Mesodermal cell (in vitro differentiated cells): ENCODE data around the gene WIPI1.
A peak's percentile ranks its signal among the peaks of the same experiment; 100 is the strongest.
"Not testable (repeated sequence)": the region's sequence is repeated elsewhere in the genome, so short reads cannot be mapped to it uniquely, and the experiment has no call there.

Experiments
- H3K27ac ChIP-seq: 2 replicates; pipeline ENCODE4 v1.7.0; 2013; ENCODE audit warnings: mild to moderate bottlenecking, low read depth, low read length, moderate library complexity; ENCODE audit not compliant: severe bottlenecking
- H3K36me3 ChIP-seq: 2 replicates; pipeline ENCODE4 v1.7.1; 2013; ENCODE audit warnings: mild to moderate bottlenecking, low read length, moderate library complexity; ENCODE audit not compliant: control insufficient read depth, insufficient read depth
- H3K4me1 ChIP-seq: one replicate; pipeline ENCODE4 v1.7.1; 2013; ENCODE audit warnings: mild to moderate bottlenecking, low read length; ENCODE audit not compliant: insufficient read depth, control insufficient read depth, poor library complexity, severe bottlenecking
- H3K4me3 ChIP-seq: 2 replicates; pipeline ENCODE4 v1.7.0; 2013; ENCODE audit warnings: low read length, control low read depth, mild to moderate bottlenecking; ENCODE audit not compliant: insufficient read depth, poor library complexity, severe bottlenecking; ENCODE audit errors: extremely low read depth
- H3K9me3 ChIP-seq: 2 replicates; pipeline ENCODE4 v1.7.1; 2013; ENCODE audit warnings: mild to moderate bottlenecking, low read length, moderate library complexity; ENCODE audit not compliant: control insufficient read depth
- WGBS, 2 experiments: methylation state at CpG; one replicate each; pipeline ENCODE4 v1.1.5; 2013; ENCODE audit warnings: missing lambda C conversion rate in 2 of 2; ENCODE audit not compliant: insufficient coverage in 2 of 2; 5-methylcytosine and 5-hydroxymethylcytosine counted together

The WIPI1 gene

DNA sequence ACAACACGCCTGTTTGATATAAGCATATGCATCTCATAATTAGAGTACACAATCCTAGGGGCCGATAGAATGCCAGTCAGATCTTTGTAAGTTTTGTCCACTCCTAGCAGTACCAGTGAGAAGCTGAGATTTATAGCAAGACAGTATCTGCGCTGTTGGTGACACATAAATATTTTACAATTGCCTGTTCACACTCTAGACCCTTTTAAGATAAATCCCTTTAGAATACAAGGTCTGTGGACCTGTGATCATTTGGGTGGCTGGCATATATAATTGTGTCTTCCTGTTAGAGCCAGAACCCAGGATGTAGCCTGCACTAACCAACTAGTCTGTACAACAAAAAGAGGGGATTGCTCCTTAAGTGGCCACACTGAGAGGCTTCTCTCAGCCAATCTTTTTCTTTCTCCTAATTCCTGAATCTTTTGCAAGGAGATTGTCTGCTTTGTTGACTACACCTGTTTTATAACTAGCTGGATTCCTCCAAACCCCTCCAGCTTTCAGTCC is 74.7 kb downstream of the WIPI1 start:
- Histone ChIP-seq H3K27ac (no peak overlapping the region), H3K4me1 (peaks cover 26% of the 10 kb centered on the region), H3K4me3 (no peak overlapping the region), H3K9me3 (no peaks in the 10 kb centered on the region), H3K36me3 (no peaks in the 10 kb centered on the region)
- WGBS, 2 experiments = 83 to 88% methylated on average over 1 to 2 of the region's 3 CpGs

DNA sequence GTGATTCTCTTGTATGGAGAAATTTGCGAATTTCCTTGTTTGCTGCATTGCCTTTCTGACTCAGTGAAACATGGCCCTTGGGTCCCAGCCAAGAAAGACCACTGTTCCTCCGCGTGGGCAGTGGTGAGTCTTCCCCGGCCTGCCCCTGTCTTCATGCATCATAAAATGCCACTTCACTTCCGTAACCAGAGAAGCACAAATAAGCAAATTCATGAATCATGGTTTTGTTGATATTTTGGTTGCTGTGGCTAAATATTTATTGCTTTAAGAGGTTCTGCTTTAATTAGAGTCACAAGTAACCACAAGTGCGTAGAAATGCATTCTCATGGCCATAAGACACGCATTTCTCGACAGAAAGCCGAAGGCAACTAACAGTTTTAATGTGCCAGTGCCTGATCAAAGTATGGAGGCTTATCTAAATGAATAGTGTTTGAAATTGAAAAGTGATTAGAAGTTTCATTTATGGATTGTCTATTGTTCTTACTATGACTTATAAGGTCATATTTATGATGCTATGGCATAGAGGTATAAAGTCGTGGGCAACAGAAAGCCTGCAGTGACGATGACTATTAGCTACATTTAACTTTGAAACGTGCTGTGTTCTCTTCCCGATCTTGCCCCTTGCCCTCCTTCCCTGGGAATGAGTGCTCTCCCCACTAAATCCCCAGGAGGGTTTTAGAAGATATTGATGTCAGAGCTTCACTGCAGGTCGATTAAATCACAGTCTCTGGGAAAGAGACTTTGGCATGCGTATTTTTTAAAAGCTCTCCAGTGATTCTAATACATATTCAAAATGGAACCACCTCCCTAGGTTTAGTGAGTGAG is 76.0 kb downstream of the WIPI1 start:
- H3K9me3 ChIP-seq = no peaks in the 10 kb centered on the region
- H3K4me1 ChIP-seq = peaks cover 30% of the 10 kb centered on the region
- no peaks in the 10 kb centered on the region for H3K36me3 ChIP-seq
- no peak overlapping the region for H3K27ac ChIP-seq
- WGBS, 2 experiments = 87 to 93% methylated on average over 8 to 9 of the region's 15 CpGs
- no peak overlapping the region for H3K4me3 ChIP-seq

DNA sequence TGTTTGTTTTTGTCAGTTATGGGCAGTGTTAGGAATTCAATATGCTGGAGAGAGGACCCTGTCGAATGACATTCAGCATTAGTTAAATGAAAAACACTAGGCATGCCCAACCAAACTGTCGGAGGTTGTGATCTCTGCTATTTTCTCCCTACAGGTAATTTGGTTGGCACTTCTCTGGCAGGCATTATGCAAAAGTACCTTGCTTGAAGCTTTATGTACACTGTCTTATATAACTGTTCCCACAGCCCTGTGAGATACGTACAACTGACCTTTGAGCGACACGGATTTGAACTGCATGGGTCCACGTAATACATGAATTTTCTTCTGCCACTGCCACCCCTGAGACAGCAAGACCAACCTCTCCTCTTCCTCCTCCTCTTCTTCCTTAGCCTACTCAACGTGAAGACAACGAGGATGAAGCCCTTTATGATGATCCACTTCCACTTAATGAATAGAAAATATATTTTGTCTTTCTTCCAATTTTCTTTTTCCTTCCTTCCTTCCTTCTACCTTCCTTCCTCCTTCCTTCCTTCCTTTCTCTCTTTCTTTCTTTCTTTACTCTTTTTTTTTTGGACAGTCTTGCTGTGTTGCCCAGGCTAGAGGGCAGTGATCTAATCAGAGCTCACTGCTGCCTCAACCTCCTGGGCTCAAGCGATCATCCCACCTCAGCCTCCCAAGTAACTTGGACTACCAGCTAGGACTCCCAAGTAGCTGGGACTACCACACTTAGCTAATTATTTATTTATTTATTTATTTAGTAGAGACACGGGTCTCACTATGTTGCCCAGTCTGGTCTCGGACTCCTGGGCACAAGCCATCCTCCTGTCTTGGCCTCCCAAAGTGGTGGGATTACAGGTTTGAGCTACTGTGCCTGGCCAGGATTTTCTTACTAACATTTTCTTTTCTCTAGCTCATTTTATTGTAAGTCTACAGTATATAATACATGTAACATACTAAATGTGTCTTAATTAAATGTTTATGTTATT is 77.3 kb downstream of the WIPI1 start:
- H3K36me3 ChIP-seq = no peaks in the 10 kb centered on the region
- WGBS, 2 experiments = 93 to 97% methylated on average over 7 to 8 of the region's 11 CpGs
- no peak overlapping the region for H3K4me3 ChIP-seq
- no peaks in the 10 kb centered on the region for H3K9me3 ChIP-seq
- peaks cover 30% of the 10 kb centered on the region for H3K4me1 ChIP-seq
- H3K27ac ChIP-seq = no peak overlapping the region

DNA sequence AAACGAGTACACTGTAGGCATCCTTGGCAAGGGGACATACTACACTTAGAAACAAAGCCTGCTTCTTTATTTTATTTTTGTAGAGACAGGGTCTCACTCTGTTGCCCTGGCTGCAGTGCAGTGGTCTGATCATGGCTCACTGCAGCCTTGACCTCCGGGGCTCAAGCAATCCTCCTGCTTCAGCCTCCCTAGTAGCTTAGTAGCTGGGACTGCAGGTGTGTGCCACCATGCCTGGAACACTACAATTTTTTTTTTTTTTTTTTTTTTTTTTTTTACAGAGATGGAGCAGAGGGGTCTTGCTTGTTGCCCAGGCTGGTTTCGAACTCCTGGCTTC is 78.2 kb downstream of the WIPI1 start:
- WGBS, 2 experiments = 92 to 100% methylated on average over 2 of the region's 3 CpGs
- Histone ChIP-seq H3K4me3 (no peak overlapping the region), H3K27ac (no peak overlapping the region), H3K4me1 (peaks cover 24% of the 10 kb centered on the region), H3K9me3 (no peaks in the 10 kb centered on the region), H3K36me3 (no peaks in the 10 kb centered on the region)

DNA sequence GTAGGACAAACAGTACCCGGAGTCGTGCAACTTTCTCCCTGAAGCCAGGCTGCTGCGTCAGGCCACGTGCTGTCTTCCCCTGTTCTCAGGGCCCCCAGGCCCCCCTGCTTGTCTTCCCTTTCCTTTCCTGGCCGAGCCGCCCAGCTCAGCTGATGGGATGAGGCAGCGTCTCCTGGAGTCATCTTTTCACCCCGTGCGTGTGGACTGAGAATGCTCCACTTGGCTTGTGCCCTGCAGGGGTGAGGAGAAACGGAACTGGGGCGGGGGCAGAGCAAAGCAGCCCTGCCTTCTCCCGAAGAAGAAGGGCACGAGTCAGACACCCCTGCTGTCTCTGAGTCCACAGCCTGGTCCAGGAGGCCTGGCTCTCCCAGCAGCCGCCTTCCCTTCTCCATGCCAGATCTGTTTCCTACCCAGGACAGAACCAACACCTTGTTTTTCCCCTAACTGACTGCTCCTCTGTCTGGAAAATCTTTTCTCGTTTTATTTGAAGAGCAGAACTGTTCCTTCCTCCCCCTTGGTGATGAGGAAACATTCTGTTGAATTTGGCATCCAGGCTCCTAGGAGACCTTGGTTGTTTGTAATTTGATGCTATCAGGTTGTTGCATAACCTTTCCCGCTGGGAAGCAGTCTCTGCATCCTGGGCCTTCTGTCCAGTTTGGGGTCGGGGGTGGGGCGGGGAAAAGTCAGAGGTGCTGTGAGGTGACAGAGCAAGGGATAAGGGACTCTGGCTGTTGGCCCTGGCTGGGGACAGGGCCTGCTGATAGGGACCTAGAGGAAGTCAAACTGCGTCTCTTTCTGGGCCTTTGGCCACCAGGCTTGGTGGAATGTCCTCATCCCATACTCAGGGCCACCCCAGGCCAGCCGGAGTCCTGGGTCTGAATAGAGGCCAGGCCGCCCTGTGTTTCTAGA is 78.8 kb downstream of the WIPI1 start:
- peak overlapping the region; percentile 64 for H3K27ac ChIP-seq

DNA sequence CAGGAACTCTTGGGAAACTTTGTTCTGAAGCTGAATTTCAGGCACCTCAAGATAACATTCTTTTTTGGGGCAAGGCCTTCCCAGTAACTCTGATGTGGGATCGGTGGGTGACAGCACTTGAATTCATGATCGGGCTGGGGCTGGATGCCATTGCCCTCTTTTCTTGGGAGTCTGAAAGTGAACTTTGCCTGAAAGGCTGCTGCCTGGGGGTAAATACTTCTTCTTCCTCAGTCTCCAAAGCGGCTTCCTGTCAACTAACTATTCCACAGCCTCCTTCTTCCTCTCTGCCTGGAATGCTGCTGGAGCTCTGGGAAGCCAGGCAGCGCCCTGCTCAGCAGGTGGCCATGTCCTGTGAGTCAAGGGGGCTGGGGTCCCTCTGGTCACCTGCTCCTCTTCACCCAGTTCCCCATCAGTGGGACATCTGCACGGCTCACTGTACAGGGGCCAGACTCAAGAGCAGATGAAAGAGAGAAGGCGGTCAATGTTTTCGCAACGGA is 79.5 kb downstream of the WIPI1 start:
- Histone ChIP-seq H3K4me3 (no peak overlapping the region), H3K4me1 (peaks cover 20% of the 10 kb centered on the region), H3K27ac (peak overlapping the region; percentile 64), H3K9me3 (no peaks in the 10 kb centered on the region), H3K36me3 (no peaks in the 10 kb centered on the region)
- WGBS, 2 experiments = 64 to 68% methylated on average over 3 to 7 of the region's 8 CpGs

More for the DNA sequence above, 78.8 kb downstream of the WIPI1 start:
- Histone ChIP-seq H3K9me3 (no peaks in the 10 kb centered on the region), H3K4me3 (no peak overlapping the region), H3K4me1 (peaks cover 20% of the 10 kb centered on the region), H3K36me3 (no peaks in the 10 kb centered on the region)
- WGBS, 2 experiments = 36 to 42% methylated on average over 11 to 14 of the region's 21 CpGs

DNA sequence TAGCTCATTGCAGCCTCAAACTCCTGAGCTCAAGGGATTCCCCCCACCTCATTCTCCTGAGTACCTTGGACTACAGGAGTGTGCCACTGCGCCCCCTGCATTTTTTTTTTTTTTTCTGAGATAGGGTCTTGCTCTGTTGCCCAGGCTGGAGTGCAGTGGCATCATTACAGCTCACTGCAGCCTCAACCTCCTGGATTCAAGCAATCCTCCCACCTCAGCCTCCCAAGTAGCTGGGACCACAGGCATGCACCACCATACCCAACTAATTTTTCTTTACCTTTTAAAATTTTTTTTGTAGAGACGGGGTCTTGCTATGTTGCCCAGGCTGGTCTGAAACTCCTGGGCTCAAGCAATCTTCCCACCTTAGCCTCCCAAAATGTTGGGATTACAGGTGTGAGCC is 81.1 kb downstream of the WIPI1 start:
- H3K36me3 ChIP-seq, H3K9me3 ChIP-seq, H3K27ac ChIP-seq, H3K4me3 ChIP-seq: not testable (repeated sequence)
- WGBS, 2 experiments = 92 to 100% methylated on average over 2 of the region's 2 CpGs
- H3K4me1 ChIP-seq = peaks cover 20% of the 10 kb centered on the region

DNA sequence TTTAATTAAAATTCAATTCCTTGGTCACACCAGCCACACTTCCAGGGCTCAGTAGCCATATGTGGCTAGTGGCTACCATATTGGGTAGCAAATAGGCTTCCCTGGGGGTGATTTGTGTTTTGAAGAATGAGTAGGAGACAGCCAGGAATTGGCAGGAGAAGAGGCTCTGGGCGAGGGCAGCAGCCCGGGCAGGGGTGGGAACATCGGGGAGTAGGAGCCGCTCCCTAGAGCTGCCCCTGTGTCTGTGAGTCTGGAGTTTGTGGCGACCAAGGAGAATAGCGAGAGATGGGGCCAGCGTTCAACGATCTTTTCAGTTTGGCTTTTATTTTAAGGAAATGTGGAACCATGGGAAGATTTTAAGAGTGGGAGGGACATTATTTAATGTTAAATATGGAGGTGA is 81.7 kb downstream of the WIPI1 start:
- no peak overlapping the region for H3K27ac ChIP-seq
- H3K4me1 ChIP-seq = peaks cover 20% of the 10 kb centered on the region
- H3K9me3 ChIP-seq = no peaks in the 10 kb centered on the region
- no peaks in the 10 kb centered on the region for H3K36me3 ChIP-seq
- 93 to 94% methylated on average over 6 to 8 of the region's 8 CpGs for WGBS, 2 experiments
- no peak overlapping the region for H3K4me3 ChIP-seq
